ENCODE results near the gene CLHC1. TPM values are rescaled to one million over a fixed set of nuclear protein-coding genes. Genes with fewer than 3 reads are reported as not detected.
"Not testable (repeated sequence)": the region's sequence is repeated elsewhere in the genome, so short reads cannot be mapped to it uniquely, and the experiment has no call there.

CLHC1 gene
- 10 to 100 TPM; 19.1 to 25.7 (median 22.0) TPM for polyA plus RNA-seq (ENCODE audit: insufficient read length in 3 of 3)

DNA sequence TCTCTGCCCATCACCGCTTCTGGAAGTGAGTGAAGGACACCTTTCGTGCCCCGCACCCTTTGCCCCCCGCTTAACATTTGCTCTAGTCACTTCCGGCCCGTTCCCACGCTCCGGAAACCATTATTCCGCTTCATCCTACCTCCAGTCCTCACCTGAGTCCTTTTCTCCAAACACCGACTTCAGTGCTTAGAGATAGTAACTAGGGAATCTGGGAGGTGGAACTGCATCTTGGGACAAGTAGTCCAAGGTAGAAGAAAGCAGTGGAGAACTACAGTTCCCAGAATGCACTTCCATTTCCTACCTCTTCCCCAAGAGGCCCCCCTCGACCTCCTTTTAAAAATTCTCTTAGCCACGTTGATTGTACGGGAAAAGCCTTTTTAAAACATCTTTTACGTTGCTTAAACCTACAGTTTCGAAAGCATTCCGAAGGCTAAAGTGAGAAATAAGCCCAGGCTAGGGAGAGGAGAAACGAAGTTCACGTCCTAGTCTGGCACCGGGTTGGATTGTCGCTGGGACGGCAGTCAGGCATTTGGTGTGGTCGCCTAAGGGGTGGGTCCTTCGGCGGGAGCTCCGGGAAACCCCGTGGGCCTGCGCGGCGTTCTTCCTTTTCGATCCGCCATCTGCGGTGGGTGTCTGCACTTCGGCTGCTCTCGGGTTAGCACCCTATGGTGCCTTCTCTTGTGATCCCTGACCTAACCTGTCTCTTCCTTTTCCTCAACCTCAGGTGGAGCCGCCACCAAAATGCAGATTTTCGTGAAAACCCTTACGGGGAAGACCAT, at the start of gene CLHC1, which contains the start of gene RPS27A:
Gene CLHC1, minus strand, starts transcription at position 210 of the 779 bp plus-strand sequence. CDS start 9,882 bp downstream, outside the sequence.
Gene RPS27A, plus strand, starts transcription at position 605 of the 779 bp plus-strand sequence. Its CDS starts 137 bp downstream, at position 742.
- peak; percentile 95 to 99 (median 96) for DNase-seq (ENCODE audit: low read depth in 3 of 3, low spot score in 2 of 3)

DNA sequence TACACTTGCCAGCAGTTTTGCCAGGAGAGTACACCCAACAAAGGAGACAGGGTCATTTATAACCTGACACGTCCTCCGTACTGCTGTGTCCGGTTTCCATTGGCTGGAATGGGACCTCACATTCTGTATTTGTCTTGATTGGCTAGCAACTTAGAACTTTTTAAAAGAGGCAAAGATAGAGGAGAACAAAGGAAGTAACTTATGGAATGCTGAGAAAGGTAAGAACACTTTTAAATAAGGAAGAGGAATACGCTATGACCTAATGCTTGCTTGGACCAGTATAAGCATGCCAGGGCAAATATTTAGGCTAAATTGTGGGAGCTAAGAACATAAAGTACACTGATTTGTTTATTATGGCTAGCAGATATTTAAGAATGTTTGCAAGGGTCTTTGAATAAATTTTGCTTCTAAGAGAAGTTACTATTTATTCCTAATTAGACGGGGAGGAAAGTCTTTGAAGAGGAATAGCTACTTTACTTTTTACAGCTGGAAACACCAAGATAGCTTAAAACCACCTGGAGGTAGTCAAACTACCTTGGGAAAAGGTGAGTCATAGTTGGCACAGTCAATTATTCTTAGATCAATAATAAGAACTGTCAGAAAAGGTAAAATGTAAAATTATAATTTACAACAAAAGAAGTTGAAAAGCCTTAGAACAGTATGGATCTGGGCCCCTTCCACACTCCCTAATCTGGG, 48.9 kb upstream of the CLHC1 start:
- not testable (repeated sequence) for DNase-seq (ENCODE audit: low read depth in 3 of 3, low spot score in 2 of 3)

GRCh38 chr2:55279859-55280424, 47.8 kb upstream of the CLHC1 start:
- not testable (repeated sequence) for DNase-seq (ENCODE audit: low read depth in 3 of 3, low spot score in 2 of 3)

DNA sequence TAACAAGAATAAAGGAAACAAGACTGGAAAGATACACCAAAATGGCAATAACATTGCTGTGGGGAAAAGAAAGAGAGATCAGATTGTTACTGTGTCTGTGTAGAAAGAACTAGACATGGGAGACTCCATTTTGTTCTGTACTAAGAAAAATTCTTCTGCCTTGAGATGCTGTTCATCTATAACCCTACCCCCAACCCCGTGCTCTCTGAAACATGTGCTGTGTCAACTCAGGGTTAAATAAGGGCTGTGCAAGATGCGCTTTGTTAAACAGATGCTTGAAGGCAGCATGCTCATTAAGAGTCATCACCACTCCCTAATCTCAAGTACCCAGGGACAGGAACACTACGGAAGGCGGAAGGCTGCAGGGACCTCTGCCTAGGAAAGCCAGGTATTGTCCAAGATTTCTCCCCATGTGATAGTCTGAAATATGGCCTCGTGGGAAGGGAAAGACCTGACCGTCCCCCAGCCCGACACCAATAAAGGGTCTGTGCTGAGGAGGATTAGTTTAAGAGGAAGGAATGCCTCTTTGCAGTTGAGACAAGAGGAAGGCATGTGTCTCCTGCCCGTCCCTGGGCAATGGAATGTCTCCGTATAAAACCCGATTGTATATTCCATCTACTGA, 47.2 kb upstream of the CLHC1 start:
- DNase-seq (ENCODE audit: low read depth in 3 of 3, low spot score in 2 of 3) = not testable (repeated sequence)

DNA sequence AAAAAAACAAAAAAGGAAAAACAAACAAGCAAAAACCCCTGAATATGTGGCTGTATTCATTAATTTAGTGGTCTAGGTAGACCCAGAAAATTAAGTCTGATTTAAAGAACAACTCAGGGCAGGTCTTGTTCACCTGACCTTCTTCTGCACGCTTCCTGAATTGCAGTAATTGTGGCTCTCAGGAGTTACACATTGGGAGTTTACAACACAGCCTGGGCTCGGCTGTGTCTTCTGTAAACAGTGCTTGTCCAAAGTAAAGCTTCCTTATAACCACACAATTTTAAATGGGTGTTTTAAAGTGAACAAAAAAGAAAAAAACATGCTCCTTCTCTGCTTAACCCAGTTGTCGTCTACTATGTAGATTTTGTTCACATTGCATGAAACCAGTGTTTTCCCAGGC, 45.2 kb upstream of the CLHC1 start:
- DNase-seq (ENCODE audit: low read depth in 3 of 3, low spot score in 2 of 3) = no peak

- DNase-seq (ENCODE audit: low read depth in 3 of 3, low spot score in 2 of 3) = not testable (repeated sequence)
Observed at GRCh38 chr2:55274346-55274745, 42.3 kb upstream of the CLHC1 start.

DNA sequence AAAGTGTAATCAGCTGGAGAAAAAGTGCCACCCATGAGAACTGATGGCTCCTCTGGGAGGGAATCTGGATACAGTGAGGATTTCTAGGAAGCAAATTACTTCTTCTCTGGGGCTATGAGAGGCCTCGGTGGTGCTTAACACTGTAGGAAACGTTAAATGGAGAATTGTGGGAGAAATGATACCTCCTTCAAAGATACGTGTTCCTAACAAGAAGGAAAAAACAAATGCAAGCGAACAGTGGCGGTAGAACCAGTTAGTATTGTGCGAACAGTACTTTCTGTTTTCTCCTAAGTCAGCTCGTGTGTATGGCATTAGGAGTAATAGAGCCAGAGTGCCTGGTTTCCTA, 37.5 kb upstream of the CLHC1 start:
- no peak for DNase-seq (ENCODE audit: low read depth in 3 of 3, low spot score in 2 of 3)

- DNase-seq (ENCODE audit: low read depth in 3 of 3, low spot score in 2 of 3) = peak; percentile 80 to 91 (median 87)
Observed at GRCh38 chr2:55268907-55269644, 37.0 kb upstream of the CLHC1 start, which contains the start of gene MTIF2. Gene MTIF2 (minus strand): TSS chr2:55269231. CDS start chr2:55263858, 5,373 bp downstream.

- no peak for DNase-seq (ENCODE audit: low read depth in 3 of 3, low spot score in 2 of 3)
Observed at GRCh38 chr2:55268288-55268906, 36.3 kb upstream of the CLHC1 start.

DNA sequence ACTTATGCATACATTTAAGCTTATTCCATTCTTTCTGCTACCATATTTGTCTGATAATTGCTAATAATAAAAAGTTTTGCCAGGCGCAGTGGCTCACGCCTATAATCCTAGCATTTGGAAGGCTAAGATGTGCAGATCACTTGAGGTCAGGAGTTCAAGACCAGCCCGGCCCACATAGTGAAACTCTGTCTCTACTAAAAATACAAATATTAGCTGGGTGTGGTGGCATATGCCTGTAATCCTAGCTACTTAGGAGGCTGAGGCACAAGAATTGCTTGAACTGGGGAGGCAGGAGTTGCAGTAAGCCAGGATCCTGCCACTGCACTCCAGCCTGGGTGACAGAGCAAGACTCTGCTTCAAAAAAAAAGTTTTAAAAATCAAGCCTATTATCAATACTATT, 27.5 kb upstream of the CLHC1 start:
- DNase-seq (ENCODE audit: low read depth in 3 of 3, low spot score in 2 of 3) = not testable (repeated sequence)

- no peak for DNase-seq (ENCODE audit: low read depth in 3 of 3, low spot score in 2 of 3)
Observed at GRCh38 chr2:55252832-55253231, 20.7 kb upstream of the CLHC1 start.

DNA sequence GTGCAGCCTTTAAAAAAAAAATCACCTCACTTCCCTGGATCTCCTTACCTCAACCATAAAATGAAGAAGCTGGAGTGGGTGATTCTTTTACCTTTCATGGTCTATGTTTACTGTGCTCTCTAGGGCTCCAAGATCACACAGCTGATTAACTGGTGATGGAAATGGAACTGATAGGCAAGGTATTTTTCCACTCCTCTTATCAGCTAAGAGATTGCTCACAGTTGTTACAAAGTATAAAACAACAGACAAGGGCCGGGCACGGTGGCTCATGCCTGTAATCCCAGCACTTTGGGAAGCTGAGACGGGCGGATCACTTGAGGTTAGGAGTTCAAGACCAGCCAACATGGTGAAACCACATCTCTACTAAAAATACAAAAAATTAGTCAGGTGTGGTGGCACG, 14.9 kb upstream of the CLHC1 start:
- no peak for DNase-seq (ENCODE audit: low read depth in 3 of 3, low spot score in 2 of 3)

DNA sequence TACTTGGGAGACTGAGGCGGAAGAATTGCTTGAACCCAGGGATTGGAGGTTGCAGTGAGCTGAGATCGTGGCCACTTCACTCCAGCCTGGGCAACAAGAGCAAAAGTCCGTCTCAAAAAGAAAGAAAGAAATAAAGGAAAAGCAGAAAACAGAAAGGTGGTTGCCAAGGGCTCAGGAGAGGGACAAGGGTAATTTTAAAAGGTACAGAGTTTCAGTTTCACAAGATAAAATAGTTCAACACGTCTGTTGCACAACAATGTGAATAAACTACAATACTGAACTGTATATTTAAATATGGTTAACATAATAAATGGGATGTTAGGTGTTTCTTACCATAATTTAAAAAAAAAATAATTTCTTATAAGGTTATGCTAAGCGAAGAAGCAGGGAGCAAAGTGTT, 13.3 kb upstream of the CLHC1 start:
- no peak for DNase-seq (ENCODE audit: low read depth in 3 of 3, low spot score in 2 of 3)

- no peak for DNase-seq (ENCODE audit: low read depth in 3 of 3, low spot score in 2 of 3)
Observed at GRCh38 chr2:55242617-55243016, 10.5 kb upstream of the CLHC1 start.

GRCh38 chr2:55241582-55241981, 9.5 kb upstream of the CLHC1 start:
- not testable (repeated sequence) for DNase-seq (ENCODE audit: low read depth in 3 of 3, low spot score in 2 of 3)

DNA sequence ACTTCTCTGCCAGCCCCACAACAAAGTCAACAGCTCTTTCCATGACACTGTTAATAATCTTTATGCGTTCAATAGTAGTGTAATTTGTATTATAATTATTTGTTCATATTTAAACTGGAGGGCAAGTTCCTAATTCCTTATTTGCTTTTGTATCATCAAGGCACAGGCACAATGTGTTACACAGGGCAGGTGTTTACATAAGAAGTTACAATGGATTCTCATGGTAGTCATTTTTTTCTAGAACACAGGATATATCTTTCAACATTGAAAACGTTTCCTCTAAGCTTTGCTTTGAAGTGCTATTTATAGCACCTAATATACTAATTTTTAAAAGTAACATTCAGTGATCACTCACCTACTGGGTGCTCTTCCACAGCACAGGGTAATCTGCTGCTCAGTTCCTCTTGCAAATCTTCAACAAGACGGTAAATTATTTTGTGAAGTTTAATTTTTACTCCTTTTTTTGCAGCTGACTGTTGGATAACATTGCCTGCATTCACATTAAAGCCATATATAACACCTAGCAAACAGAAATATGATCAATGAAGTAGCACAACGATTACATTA, 7.6 kb upstream of the CLHC1 start:
- DNase-seq (ENCODE audit: low read depth in 3 of 3, low spot score in 2 of 3) = no peak

DNA sequence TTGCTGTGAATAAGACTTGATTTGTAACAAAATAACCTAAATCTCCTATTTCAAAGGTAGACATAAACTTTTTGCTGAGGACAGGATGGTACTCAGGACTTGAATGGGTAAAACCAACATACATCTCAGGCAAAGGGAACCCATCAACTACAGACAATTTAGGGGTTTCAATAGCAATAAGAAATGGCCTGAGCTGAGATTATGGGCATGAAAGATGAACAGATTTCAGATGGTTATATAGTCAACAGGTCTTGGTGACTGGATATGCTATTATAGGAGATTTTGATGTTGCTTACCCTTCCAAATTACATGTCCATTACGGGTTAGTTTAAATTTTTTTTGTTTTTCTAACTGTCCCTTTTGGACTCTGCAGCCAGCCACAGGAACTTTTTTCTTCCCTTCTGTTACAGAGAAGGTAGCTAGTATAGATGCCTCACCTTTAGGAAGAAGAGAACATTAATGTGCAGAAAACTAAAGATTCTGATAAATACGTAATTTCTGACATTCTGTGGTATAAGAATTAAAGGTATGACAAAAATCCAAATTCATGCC, 5.0 kb upstream of the CLHC1 start:
- DNase-seq (ENCODE audit: low read depth in 3 of 3, low spot score in 2 of 3) = no peak

- DNase-seq (ENCODE audit: low read depth in 3 of 3, low spot score in 2 of 3) = no peak
Observed at GRCh38 chr2:55235724-55236538, 3.8 kb upstream of the CLHC1 start.

- no peak for DNase-seq (ENCODE audit: low read depth in 3 of 3, low spot score in 2 of 3)
Observed at GRCh38 chr2:55233658-55233940, 1.5 kb upstream of the CLHC1 start.
